Neural progenitor cell (in vitro differentiated cells): ENCODE results near the gene SYNPR. TPM values are rescaled to one million over a fixed set of nuclear protein-coding genes. Genes with fewer than 3 reads are reported as not detected.

Experiments used
- DNase-seq: peaks from one replicate; pipeline ENCODE4 v3.0.0-alpha.2; 2016; ENCODE audit warnings: low spot score
- H2AFZ ChIP-seq: fragments of 200-600 bp; sonication (generic); replicated peaks from 2 replicates; pipeline ENCODE4 v1.6.1; 2016; ENCODE audit warnings: antibody characterized with exemption
- H3F3A ChIP-seq: fragments of 200-600 bp; sonication (generic); 2 replicates; pipeline ENCODE4 v1.6.1; 2016; ENCODE audit warnings: antibody characterized with exemption, low read depth
- H3K27ac ChIP-seq: fragments of 200-600 bp; sonication (generic); 2 replicates; pipeline ENCODE4 v1.5.1; 2016; ENCODE audit warnings: mild to moderate bottlenecking
- H3K27me3 ChIP-seq: fragments of 200-600 bp; sonication (generic); 2 replicates; pipeline ENCODE4 v1.6.1; 2016; ENCODE audit warnings: mild to moderate bottlenecking, moderate library complexity
- H3K36me3 ChIP-seq: fragments of 200-600 bp; sonication (generic); 2 replicates; pipeline ENCODE4 v1.5.1; 2016
- H3K4me1 ChIP-seq: fragments of 200-600 bp; sonication (generic); 2 replicates; pipeline ENCODE4 v1.6.1; 2016; ENCODE audit warnings: mixed run types
- H3K4me2 ChIP-seq: fragments of 200-600 bp; sonication (generic); 2 replicates; pipeline ENCODE4 v1.6.1; 2016
- H3K4me3 ChIP-seq: fragments of 200-600 bp; sonication (generic); 2 replicates; pipeline ENCODE4 v1.5.1; 2016
- H3K79me2 ChIP-seq: fragments of 200-600 bp; sonication (generic); 2 replicates; pipeline ENCODE4 v1.6.1; 2016; ENCODE audit warnings: low read depth
- H3K9ac ChIP-seq: fragments of 200-600 bp; sonication (generic); 2 replicates; pipeline ENCODE4 v1.6.1; 2016
- H3K9me3 ChIP-seq: fragments of 200-600 bp; sonication (generic); 2 replicates; pipeline ENCODE4 v1.5.1; 2016; ENCODE audit warnings: low read depth
- H4K20me1 ChIP-seq: fragments of 200-600 bp; sonication (generic); 2 replicates; pipeline ENCODE4 v1.6.1; 2016; ENCODE audit warnings: low read depth
- H3K27ac Mint-ChIP-seq: 3 replicates; pipeline ENCODE4 v1.8.0; 2021; ENCODE audit warnings: mixed read lengths
- H3K27me3 Mint-ChIP-seq: 2 replicates; pipeline ENCODE4 v1.8.0; 2022; ENCODE audit warnings: low read depth, mild to moderate bottlenecking, inconsistent platforms, moderate library complexity, mixed read lengths; ENCODE audit not compliant: insufficient read depth
- H3K36me3 Mint-ChIP-seq: 3 replicates; pipeline ENCODE4 v1.8.0; 2021; ENCODE audit warnings: mixed read lengths
- H3K4me1 Mint-ChIP-seq: 3 replicates; pipeline ENCODE4 v1.8.0; 2021; ENCODE audit warnings: mixed read lengths
- H3K4me3 Mint-ChIP-seq: 3 replicates; pipeline ENCODE4 v1.8.0; 2021; ENCODE audit warnings: mild to moderate bottlenecking, moderate library complexity, mixed read lengths
- H3K9me3 Mint-ChIP-seq: 3 replicates; pipeline ENCODE4 v1.8.0; 2020; ENCODE audit warnings: mixed read lengths
- CTCF ChIP-seq: fragments of 200-600 bp; sonication (generic); IDR thresholded peaks from 2 replicates; pipeline ENCODE4 v1.5.1; 2017; ENCODE audit warnings: antibody characterized with exemption, mild to moderate bottlenecking
- EZH2 ChIP-seq: fragments of 200-600 bp; sonication (generic); IDR thresholded peaks from 2 replicates; pipeline ENCODE4 v1.6.1; 2017; ENCODE audit warnings: antibody characterized with exemption, mild to moderate bottlenecking, moderate library complexity
- EZH2phosphoT487 ChIP-seq: fragments of 200-600 bp; sonication (generic); IDR thresholded peaks from 2 replicates; pipeline ENCODE4 v1.6.1; 2017; ENCODE audit warnings: antibody characterized with exemption
- total RNA-seq: library from RNA; depleted of rRNA; stranded (reverse); fragments of >200 nt; gene quantifications from 2 replicates; pipeline ENCODE4 v1.2.3, GENCODE V29; 2015; ENCODE audit warnings: low replicate concordance

Gene SYNPR
- total RNA-seq, 1 donor from 2014 or later = 0.30 TPM

- Histone ChIP-seq H3K4me2 (no peak within 1 kb of the TSS), H3K27me3 (no peaks in the 10 kb centered on the region), H3K9ac (no peak within 1 kb of the TSS), H3K79me2 (no peaks in the 10 kb centered on the region), H3K4me3 (no peak within 1 kb of the TSS), H3F3A (no peaks in the 10 kb centered on the region), H3K27ac (no peak within 1 kb of the TSS), H4K20me1 (no peaks in the 10 kb centered on the region), H3K9me3 (no peaks in the 10 kb centered on the region), H2AFZ (no peak within 1 kb of the TSS), H3K36me3 (no peaks in the 10 kb centered on the region), H3K4me1 (no peaks in the 10 kb centered on the region)
- H3K27me3 Mint-ChIP-seq = peaks cover 2% of the 10 kb centered on the region
- DNase-seq = no peak
- H3K4me3 Mint-ChIP-seq = no peak within 1 kb of the TSS
- H3K27ac Mint-ChIP-seq = no peak within 1 kb of the TSS
- peaks cover 14% of the 10 kb centered on the region for H3K4me1 Mint-ChIP-seq
- no peaks in the 10 kb centered on the region for H3K36me3 Mint-ChIP-seq
- H3K9me3 Mint-ChIP-seq = no peaks in the 10 kb centered on the region
- no peak for TF ChIP-seq CTCF
Observed at GRCh38 chr3:63652066-63652725, 374.1 kb downstream of the SYNPR start, which contains the start of gene SNTN. SNTN (plus strand) TSS chr3:63652675; CDS start chr3:63652688, 13 bp downstream.

GRCh38 chr3:63654211-63654610 lies 376.1 kb downstream of the SYNPR start:
- no peak overlapping the region for H3K27ac ChIP-seq

GRCh38 chr3:63654931-63655330 lies 376.8 kb downstream of the SYNPR start:
- H3K27ac ChIP-seq = no peak overlapping the region
- H3K27me3 ChIP-seq = no peaks in the 10 kb centered on the region
- H3K36me3 ChIP-seq = no peaks in the 10 kb centered on the region
- TF ChIP-seq EZH2phosphoT487 = no peak
- TF ChIP-seq CTCF = no peak
- no peak for TF ChIP-seq EZH2
- H3F3A ChIP-seq = no peaks in the 10 kb centered on the region
- Mint-ChIP-seq H3K9me3 (no peaks in the 10 kb centered on the region), H3K4me1 (peaks cover 22% of the 10 kb centered on the region), H3K4me3 (no peak overlapping the region), H3K36me3 (no peaks in the 10 kb centered on the region), H3K27me3 (peaks cover 2% of the 10 kb centered on the region), H3K27ac (no peak overlapping the region)
- no peak overlapping the region for H2AFZ ChIP-seq
- no peak overlapping the region for H3K4me2 ChIP-seq
- no peak overlapping the region for H3K4me3 ChIP-seq
- no peaks in the 10 kb centered on the region for H3K4me1 ChIP-seq
- no peaks in the 10 kb centered on the region for H3K79me2 ChIP-seq
- no peaks in the 10 kb centered on the region for H4K20me1 ChIP-seq
- H3K9me3 ChIP-seq = no peaks in the 10 kb centered on the region
- H3K9ac ChIP-seq = no peak overlapping the region
- no peak for DNase-seq

More at GRCh38 chr3:63654211-63654610, 376.1 kb downstream of the SYNPR start:
- Histone ChIP-seq H3K79me2 (no peaks in the 10 kb centered on the region), H2AFZ (no peak overlapping the region), H3K4me3 (no peak overlapping the region), H3K27me3 (no peaks in the 10 kb centered on the region), H3K4me2 (no peak overlapping the region), H3K36me3 (no peaks in the 10 kb centered on the region), H3K9ac (no peak overlapping the region), H3K9me3 (no peaks in the 10 kb centered on the region), H3K4me1 (no peaks in the 10 kb centered on the region), H3F3A (no peaks in the 10 kb centered on the region), H4K20me1 (no peaks in the 10 kb centered on the region)
- Mint-ChIP-seq H3K4me3 (no peak overlapping the region), H3K27me3 (no peaks in the 10 kb centered on the region), H3K27ac (no peak overlapping the region), H3K4me1 (peaks cover 22% of the 10 kb centered on the region), H3K36me3 (no peaks in the 10 kb centered on the region), H3K9me3 (no peaks in the 10 kb centered on the region)
- DNase-seq = no peak
- no peak for TF ChIP-seq EZH2phosphoT487
- no peak for TF ChIP-seq CTCF
- no peak for TF ChIP-seq EZH2
